ENCODE results near the gene FAM149B1.
"Not testable (repeated sequence)": the region's sequence is repeated elsewhere in the genome, so short reads cannot be mapped to it uniquely, and the experiment has no call there.

The FAM149B1 gene

DNA sequence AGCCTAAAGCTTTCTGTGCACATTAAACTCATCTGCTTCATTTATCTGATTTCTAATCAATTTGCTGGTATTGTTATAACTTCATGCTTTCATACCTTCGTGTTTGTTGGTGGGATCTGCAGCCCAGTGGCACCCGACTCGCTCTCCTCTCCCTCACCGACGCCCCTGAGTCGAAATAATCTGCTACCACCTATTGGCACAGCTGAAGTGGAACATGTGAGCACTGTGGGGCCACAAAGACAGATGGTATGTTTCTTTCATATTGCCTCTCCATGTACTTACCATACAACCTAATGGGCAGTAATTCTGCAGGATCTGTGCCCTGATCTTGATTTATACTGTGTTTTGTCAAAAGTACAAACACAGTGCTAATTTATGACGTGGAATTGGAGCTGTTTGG, 66.8 kb downstream of the FAM149B1 start:
- no peak for DNase-seq

- no peak for DNase-seq
These were observed 71.2 kb downstream of the FAM149B1 start for GRCh38 chr10:73238990-73239566.

- no peak for DNase-seq
These were observed 72.0 kb downstream of the FAM149B1 start for GRCh38 chr10:73239908-73240307.

- no peak for DNase-seq
These were observed 77.1 kb downstream of the FAM149B1 start for GRCh38 chr10:73244866-73245477.

DNA sequence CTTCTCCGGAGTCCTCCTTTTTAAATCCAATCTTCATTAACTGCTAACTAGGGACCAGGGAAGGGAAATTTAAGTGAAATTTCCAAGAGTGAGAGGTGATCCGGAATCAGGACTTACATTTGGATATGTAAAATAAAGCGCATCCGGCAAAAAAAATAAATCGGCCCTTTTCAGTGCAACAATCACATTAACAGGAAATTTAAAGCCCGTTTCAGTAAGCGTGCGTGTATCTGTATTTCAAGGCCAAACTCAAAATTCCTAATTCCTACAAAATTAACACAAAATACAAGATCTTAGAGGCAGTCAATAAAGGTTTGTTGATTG, 78.4 kb downstream of the FAM149B1 start:
- no peak for DNase-seq

DNA sequence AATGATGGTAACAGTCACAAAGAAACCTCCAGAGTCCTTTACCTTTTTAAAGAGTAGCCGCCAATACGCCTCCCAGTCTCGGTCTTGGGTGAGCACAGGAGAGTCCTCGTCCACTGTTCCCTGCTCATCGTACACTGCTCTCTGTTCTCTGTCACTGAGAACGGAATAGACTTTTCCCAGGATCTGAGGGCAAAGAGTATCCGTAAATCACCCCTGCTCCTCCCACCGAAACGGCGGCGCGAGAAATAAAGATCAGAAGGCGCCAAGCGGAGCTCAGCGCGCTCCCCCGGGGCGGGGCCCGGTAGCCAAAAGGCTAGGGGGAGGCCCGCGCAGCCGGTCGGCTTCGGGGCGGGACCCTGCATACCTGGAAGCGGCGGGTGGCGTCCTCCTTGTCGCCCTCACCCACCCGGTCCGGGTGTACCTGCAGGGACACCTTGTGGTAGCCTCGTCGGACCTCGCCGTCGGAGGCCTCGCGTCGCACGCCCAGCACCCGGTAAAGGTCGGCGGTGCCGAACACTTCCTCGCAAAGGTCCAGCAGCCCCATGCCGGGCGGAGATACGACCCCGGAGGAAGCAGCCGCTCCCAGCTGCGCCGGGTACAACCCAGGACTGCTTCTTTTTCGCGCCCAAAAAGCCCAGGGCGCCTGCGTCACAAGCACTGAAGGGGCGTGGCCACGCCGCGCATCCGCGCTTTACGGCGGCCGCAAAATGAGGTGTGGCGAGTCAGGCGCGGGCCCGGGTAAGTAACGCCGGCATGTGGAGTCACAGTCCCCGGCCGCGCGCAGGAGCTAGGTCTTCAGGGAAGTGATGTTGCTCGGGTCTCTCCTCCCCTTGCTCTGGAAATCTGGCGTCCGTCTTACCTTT, 79.0 kb downstream of the FAM149B1 start, which contains the start of gene DNAJC9:
Gene DNAJC9 (minus strand): TSS at position 610 of the 863 bp plus-strand sequence. CDS start 66 bp downstream, at position 544.
- DNase-seq = peak; percentile 95

DNA sequence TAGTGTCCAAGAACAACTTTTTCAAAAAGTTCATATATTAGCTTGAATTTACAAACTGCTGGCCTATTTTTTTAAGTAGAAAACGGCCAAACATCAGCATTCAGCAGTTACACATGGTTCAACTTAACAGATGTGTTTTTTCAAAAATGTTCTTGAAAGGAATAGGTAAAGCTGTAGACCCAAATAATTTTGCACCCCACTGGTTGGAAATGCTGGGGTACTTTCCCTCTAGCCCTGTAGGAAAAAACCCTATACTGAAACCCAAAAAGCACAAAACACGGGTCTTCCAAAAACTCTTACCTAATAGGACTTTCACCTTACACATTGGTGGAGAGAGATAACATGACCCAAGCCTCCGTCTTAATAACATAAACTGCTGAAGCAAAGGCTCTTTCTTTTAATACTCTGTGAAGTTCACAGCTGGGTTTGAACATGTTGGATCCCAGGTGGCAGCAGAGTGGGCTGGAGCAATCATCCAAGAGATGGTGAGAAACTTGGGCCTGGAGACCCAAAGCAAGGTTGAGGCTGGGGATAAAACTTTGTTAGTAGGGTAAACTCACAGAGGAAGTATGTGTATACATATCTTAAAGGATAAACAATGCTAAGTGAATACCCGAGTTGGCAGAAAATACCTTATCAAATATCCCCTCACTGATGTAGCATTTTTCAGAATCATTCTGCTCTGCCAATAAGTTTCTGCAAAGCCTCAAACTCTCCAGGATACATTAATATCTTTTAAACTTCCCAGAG, 79.8 kb downstream of the FAM149B1 start:
- DNase-seq = no peak

DNA sequence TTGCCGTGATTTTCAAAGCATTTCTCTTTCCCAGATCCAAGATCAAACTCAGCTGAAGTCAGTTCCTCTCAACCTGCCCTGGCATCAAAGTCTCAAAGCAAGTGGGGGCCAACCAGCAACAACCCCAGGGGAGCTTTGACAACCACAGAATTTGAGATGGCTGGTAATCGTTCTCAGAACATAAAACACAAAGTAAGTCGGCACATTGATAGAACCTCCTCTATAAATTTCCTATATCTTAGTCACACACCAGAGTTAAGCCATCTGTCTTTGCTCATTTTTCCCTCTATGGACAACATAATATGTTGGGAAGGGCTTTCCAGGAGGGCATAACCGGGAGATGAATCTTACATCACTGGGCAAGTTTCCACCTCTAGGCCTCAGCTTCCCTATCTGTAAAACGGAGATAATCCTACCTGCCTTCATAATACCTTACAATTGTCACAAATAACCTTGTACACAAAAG, 80.4 kb downstream of the FAM149B1 start:
- no peak for DNase-seq

DNA sequence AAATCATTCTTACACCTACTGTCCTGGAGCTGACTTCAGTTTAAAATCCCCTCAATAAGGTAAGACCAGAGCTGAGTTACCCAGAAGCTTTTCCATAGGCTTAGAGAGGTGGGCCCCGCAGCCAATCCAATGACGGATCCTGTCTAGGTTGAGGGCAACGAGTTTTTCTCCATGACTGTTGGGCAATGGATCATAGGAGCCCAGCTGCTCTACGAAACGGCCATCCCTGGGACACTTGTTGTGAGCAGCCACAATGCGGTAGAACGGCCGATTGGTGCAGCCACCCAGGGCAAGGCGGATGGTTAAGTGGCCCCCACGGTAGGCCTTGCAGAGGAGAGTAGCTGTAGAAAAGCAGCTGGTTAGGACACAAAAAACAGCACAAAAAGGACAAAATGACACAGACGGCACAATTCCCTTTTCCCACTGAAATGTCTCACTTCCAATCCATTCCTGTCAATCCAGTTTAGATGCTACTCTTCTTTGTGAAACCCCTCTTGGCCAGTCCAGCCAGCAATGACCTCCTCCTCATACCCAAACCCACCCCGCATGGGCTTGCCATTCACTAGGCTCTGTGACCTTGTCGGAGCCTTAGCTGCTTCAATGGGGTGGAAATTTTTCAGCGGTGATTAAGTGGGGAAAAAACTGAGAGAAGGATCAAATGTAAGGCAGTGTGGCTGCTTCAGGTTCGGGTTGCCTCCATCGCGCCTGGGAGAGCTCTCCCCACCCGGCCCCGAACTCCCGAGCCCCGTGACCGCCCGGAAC, 83.9 kb downstream of the FAM149B1 start:
- DNase-seq = no peak

DNA sequence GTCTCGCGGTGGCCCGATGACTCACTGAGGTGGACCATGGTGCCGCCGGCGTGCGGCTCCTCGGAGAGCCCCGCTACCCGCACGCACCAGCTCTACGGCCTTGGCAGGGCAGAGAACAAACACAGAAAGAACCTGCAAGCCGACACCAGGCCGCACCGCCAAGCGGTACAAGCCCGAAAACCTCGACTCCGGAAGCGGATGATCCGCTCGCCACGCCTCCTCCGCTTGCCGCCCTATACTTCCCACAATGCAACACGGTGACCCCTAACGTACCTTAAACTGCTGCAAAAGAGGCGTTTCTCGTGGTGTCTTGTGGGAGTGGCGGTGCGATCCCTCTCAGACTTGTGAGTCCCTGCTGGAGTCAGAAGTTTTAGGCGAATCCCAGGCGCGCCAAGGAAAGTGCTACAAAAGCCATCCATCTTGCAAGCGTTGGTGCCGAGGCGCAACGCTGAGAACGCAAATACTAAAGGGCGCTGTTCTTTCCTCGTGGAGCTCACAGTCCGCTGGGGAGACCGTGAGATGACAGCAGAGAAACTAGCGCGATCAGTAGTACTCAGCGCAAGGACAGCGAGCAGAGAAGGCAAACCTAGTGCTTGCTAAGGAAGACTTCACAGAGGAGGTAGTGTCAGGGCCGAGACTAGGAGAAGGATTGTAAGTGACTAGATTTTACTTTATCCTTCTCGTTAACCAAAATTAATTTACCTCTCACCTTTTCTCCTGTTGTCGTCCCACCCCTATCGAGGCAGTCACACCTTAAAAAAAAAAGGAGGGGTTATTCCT, 84.7 kb downstream of the FAM149B1 start, which contains the start of gene MRPS16:
Gene MRPS16 (minus strand): TSS at position 200 of the 780 bp plus-strand sequence. CDS start 162 bp downstream, at position 38.
- DNase-seq = peak; percentile 97

- no peak for DNase-seq
These were observed 85.3 kb downstream of the FAM149B1 start for GRCh38 chr10:73253225-73253555.

DNA sequence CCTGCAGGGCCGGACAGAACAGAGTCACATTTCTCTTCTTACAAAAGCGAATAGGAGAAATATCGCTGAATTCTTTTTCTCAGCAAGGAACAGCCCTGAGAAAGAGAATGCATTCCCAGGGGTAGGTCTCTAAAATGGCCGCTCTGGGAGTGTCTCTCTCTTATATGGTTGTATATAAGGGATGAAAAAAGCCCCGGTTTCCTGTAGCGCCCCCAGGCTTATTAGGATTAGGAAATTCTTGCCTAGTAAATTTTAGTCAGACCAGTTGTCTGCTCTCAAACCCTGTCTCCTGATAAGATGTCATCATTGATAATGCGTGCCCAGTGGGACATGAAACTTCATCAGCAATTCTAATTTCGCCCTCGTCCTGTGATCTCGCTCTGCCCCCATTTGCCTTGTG, 90.7 kb downstream of the FAM149B1 start:
- not testable (repeated sequence) for DNase-seq

GRCh38 chr10:73261362-73261995, 93.6 kb downstream of the FAM149B1 start:
- no peak for DNase-seq

DNA sequence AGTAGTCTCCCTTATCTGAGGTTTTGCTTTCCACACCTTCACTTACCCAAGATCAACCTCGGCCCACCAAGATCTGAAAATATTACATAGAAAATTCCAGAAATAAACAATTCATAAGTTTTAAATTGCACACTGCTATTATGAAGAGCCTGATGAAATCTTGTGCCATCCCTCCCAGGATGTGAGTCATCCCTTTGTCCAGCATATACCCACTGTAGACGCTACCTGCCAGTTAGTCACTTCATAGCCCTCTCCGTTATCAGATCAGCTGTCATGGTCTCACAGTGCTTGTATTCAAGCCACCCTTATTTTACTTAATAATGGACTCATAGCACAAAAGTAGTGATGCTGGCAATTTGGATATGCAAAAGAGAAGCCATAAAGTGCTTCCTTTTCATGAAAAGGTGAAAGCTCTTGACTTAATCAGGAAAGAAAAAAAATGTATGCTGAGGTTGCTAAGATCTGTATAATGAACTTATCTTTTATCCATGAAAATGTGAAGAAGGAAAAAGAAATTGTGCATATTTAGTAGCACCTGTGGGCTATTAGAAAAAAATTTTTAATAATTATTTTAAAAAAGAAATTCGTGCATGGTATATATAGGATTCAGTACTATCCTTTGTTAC, 94.3 kb downstream of the FAM149B1 start:
- DNase-seq = peak; percentile 78

DNA sequence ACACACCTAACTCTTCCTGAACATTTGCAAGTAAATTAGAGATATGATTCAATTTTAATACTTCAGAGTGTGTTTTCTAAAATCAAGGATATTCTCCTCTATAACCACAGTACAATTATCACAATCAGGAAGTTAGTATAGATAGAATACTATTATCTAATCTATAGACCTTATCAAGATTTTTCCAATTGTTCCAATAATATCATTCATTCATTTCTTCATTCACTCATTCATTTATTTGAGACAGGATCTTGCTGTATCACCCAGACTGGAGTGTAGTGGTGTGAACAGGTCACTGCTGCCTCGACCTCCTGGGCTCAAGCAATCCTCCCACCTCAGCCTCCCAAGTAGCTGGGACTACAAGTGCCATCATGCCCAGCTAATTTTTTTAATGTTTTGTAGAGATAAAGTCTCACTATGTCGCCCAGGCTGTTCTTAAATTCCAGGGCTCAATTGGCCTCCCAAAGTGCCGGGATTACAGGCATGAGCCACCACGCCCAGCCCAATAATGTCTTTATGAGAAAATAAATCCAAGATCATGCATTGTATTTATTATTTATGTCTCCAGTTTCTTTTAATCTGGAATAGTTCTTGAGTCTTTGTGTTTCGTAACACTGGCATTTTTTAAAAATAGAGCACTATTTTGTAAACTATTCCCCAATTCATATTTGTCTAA, 95.1 kb downstream of the FAM149B1 start:
- DNase-seq = no peak

- peak; percentile 61 for DNase-seq
These were observed 95.9 kb downstream of the FAM149B1 start for GRCh38 chr10:73263693-73264347.

- DNase-seq = no peak
These were observed 96.5 kb downstream of the FAM149B1 start for GRCh38 chr10:73264423-73264822.

DNA sequence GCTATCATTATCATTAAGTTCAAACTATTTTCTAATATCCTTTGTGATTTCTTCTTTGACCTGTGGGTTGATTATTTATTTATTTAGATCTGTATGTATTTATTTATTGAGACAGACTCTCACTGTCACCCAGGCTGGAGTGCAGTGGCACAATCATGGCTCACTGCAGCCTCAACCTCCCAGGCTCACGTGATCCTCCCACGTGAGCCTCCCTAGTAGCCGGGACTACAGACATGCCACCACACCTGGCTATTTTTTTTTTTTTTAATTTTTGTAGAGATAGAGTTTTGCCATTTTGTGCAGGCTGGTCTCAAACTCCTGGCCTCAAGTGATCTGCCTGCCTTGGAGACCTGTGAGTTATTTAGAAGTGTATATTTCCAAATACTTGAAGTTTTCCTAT, 113.2 kb downstream of the FAM149B1 start:
- DNase-seq = no peak

DNA sequence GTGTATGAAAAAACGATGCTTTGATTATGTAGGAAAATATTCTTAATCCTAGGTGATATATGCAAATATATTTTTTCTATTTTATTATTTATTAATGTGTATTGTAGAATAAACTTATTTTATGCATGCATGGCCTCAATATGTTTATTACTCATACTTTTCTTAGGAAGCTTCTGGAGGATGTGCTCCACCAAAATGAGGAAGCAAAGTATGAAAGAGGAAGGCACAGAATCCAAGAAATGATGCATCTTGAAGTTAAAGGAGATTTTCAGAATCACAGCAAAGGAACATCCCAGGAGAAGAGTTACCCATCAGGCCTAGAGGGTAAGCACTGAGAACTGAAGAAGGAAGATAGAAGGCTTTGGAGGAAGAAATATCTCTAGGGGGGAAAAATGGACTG, 119.5 kb downstream of the FAM149B1 start:
- DNase-seq = no peak
